IPS-18c (cell line): ENCODE data around the gene WFDC8.
"Not testable (repeated sequence)": the region's sequence is repeated elsewhere in the genome, so short reads cannot be mapped to it uniquely, and the experiment has no call there.

Experiments
- H3K4me3 ChIP-seq: 2 replicates; pipeline ENCODE4 v1.7.0; 2013; ENCODE audit warnings: low read depth, mild to moderate bottlenecking, low read length, moderate library complexity; ENCODE audit not compliant: insufficient read depth
- H3K9me3 ChIP-seq: one replicate; pipeline ENCODE4 v1.6.1; 2013; ENCODE audit warnings: mild to moderate bottlenecking, low read length, moderate library complexity; ENCODE audit not compliant: control insufficient read depth, insufficient read depth

WFDC8 gene

DNA sequence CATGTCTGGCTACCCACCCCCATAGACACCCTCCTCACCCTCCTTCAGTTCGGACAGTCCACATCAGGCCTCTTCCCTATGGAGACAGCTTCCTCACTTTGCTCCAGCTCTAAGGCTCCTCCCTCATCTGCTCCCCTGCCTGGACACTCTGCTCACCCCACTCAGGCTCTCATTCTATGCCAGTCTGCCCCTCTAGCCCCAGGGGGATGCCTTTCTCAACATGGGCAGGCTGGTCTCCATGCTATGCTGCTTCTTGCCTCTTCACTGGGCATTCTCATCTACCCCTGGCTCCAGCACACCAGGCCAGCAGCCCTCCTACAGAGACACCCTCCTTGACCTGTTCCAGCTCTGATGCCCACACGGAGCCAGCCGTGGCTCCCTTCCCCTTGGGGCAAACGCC, at the start of gene WFDC8:
WFDC8 (minus strand) TSS at position 101 of the 400 bp plus-strand sequence; CDS start at position 64, 37 bp downstream.
- H3K4me3 ChIP-seq = no peak within 1 kb of the TSS
- no peaks in the 10 kb centered on the region for H3K9me3 ChIP-seq

DNA sequence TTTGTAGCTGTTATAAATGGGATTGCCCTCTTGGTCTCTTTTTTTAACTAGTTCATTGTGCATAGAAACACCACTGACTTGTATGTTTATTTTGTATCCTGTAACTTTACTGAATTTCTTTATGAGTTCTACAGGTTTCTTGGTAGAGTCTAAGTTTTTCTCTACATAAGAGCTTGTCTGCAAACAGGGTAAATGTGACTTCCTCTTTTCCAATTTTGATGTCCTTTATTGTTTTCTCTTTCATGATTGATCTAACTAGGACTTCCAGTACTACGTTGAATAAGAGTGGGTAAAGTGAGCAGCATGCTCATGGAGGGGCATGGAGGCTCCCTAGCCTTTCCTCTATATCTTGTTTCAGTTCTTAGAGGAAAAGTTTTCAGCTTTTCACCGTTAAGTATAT, 47.5 kb upstream of the WFDC8 start:
- Histone ChIP-seq H3K4me3 (no peak overlapping the region), H3K9me3 (no peaks in the 10 kb centered on the region)

DNA sequence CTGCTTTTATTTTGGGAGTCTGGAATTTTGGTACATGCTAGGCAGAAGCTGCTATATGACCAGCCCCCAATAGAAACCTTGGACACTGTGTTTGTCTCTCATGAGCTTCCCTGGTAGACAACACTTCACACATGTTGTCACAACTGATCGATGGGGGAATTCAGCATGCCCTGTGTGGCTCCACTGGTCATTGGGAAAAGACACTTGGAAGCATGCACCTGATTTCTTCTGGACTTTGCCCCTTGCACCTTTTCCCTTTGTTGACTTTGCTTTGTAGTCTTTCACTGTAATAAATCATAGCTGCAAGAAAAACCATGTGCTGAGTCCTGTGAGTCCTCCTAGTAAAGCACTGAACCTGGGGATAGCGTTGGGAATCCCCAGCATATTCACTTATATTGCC, 42.5 kb upstream of the WFDC8 start:
- H3K4me3 ChIP-seq = no peak overlapping the region
- H3K9me3 ChIP-seq = no peaks in the 10 kb centered on the region

DNA sequence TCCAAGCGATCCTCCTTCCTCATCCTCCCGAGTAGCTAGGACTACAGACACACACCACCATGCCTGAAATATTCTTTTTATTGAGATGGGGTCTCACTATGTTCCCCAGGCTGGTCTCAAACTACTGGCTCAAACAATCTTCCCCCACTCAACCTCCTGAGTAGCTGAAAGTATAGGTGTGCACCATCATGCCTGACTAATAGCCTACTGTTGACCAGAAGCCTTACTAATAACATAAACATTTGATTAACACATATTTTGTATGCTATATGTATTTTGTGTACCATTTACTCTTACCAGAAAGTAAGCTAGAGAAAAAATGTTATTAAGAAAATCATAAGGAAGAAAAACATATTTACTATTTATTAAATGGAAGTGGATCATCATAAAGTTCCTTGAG, 38.5 kb upstream of the WFDC8 start:
- Histone ChIP-seq H3K4me3 (no peak overlapping the region), H3K9me3 (no peaks in the 10 kb centered on the region)

DNA sequence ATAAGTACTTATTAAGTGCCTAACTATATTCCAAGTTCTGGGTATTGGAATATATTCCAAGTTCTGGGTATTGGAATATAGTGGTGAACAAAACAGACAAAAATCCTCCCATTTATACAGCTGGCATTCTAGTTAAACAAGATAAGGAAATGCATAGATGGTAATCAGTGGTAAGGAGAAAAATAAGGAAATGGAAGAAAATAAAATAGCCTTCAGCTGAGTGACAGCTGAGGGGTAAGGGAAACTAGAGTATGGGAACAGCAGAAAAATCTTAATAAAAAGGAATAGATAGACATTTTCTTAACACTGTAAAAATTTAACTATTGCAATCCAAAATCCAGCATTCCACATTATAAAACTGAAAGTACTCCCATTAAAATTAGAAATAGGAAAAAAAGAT, 33.2 kb upstream of the WFDC8 start:
- H3K4me3 ChIP-seq = no peak overlapping the region
- H3K9me3 ChIP-seq = no peaks in the 10 kb centered on the region

DNA sequence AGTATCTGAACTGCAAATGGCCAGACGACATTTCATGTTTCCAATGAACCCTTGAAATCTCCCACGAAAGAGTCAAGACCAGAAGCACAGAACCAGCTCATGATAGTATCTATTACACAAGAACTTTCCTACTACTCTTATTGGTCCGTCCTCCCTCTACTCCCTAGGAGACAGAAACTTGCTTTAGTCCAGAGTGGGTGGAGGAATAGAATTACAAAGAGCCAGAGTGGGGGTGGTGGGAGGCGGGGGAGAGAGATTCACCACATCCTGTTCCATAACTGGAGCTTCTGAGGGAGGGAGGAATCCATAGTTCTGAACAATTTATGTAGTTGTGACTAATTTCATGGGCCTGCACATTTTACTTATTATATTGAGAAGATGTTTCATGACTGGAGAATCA, 32.0 kb upstream of the WFDC8 start:
- Histone ChIP-seq H3K4me3 (no peak overlapping the region), H3K9me3 (no peaks in the 10 kb centered on the region)

DNA sequence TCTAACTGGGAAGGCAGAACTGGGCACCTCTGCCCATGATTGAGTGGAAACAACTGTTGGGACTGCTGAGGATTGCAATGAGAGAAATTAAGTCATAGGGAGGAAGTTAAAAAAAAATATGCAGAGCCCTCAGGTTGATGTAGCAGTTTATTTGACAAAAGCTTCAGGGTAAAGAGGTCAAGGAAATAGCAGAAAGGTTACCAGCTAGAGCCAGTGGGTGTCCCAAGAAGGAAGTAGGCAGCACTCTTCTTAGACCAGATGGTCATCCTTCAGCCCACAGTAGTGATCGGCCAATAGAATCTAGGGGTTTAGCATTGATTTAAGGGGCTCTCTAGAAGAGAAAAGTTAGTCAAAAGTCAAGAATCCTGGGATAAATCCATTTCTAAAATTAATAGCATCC, 28.7 kb upstream of the WFDC8 start:
- Histone ChIP-seq H3K9me3 (no peaks in the 10 kb centered on the region), H3K4me3 (no peak overlapping the region)

DNA sequence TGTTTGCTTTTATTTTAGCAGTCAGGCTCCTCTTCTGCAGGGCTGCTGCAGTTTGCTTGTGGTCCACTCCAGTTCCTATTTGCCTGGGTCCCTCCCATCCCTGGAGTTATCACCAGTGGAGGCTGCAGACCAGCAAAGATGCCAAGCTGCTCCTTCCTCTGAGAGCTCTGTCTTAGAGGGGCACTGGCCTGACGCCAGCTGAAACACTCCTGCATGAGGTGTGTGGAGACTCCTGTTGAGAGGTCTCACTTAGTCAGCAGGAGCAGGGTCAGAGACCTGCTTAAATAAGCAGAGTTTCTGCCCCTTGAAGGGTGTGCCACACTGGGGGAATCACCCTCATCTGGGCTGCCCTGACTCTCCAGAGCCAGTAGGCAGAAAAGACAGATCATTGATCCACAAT, 16.2 kb upstream of the WFDC8 start:
- no peak overlapping the region for H3K4me3 ChIP-seq
- no peaks in the 10 kb centered on the region for H3K9me3 ChIP-seq

DNA sequence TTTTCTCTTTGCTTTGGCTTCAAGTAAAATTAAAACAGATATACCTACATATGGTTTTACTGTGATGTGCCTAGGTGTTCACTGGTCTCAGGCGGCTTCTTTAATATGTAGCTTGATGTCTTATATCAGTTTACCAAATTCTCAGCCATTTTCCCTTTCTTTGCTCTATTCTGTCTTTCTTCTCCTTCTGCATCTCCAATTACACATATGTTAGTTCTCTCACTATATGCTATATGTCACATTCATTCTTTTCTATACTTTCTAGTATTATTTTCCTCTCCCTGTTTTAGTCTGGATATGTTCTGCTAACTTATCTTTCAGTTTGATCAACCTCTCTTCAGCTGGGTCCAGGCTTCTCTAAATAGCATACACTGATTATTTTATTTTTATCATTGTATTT, 14.4 kb upstream of the WFDC8 start:
- Histone ChIP-seq H3K4me3 (no peak overlapping the region), H3K9me3 (no peaks in the 10 kb centered on the region)

DNA sequence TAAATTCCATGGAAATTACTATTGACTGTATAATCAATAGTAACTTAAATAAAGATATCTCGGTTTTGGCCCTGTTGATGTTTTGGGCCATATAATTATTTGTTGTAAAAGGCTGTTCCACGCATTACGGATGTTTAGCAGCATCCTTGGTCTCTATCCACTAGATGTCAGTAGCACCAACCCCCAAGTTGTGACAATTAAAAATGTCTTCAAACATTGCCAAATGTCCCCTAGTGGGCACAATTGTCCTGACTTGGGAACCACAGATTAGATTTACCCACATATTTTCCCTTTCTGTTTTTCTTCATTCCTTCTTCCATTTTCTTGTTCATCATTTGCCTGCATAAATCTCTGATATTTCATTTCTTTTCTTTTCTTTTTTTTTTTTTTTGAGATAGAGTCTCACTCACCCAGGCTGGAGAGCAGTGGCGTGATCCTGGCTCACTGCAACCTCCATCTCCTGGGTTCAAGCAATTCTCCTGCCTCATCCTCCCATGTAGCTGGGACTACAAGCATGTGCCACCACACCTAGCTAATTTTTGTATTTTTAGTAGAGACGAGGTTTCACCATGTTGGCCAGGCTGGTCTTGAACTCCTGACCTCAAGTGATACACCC, 13.6 kb upstream of the WFDC8 start:
- H3K4me3 ChIP-seq = no peak overlapping the region

DNA sequence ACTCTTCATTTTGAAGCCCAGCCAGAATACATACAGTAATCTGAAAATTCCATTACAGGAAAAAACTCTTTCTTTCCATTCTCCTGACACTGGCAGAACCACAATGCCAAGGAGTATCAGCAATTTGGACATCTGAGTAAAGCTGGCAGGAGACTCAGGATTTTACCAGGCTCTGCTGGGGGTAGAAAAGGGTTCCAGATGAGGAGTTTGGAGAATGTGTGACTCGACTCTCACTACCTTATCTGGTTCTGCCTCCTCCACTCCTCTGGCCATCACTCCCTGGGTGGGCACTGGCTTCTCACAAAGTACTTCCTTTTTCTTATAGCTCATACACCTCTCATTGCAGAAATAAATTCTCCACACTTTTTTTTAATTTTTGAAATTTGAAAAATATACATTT, 10.6 kb upstream of the WFDC8 start:
- H3K4me3 ChIP-seq = no peak overlapping the region

More for the DNA sequence above, 13.6 kb upstream of the WFDC8 start:
- no peaks in the 10 kb centered on the region for H3K9me3 ChIP-seq

DNA sequence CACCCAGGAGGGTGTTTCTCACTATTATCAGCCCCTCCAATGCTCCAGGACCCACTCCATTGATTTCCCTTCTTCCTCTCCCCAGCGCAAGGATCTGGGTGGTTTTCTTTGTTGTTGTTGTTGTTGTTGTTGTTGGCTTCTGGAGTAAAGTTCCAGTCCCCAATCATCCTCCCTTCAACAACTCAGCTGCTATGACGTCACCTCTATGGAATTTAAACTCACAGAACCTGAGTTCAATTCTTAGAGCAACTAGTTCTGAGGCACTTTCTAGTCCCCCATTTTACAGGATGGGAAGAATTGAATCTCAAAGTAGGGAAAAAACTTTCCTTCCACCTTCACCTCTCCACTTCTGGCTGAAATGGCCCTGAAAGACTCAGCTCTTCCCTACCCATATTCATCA, 9.7 kb upstream of the WFDC8 start:
- H3K4me3 ChIP-seq = no peak overlapping the region

More for the DNA sequence above, 10.6 kb upstream of the WFDC8 start:
- H3K9me3 ChIP-seq = no peaks in the 10 kb centered on the region

DNA sequence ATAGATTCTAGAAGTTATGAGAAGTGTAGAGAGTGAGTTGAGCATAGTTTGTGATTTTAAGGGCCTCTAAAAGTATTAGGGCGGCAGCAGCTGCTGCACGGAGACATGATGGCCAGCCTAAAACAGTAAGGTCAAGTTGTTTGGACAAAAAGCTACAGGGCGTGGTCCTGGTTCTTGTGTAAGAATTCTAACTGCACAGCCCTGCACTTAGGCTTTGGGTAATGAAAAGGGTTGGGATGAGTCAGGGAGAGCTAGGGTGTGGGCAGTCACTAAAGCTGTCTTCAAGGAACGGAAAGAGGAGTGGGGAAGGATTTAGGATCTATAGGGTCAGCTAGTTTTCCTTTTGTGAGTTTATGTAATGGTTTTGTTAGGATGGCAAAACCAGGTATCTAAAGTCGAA, 6.9 kb upstream of the WFDC8 start:
- H3K4me3 ChIP-seq, H3K9me3 ChIP-seq: not testable (repeated sequence)

More for the DNA sequence above, 9.7 kb upstream of the WFDC8 start:
- H3K9me3 ChIP-seq = peaks cover 3% of the 10 kb centered on the region

DNA sequence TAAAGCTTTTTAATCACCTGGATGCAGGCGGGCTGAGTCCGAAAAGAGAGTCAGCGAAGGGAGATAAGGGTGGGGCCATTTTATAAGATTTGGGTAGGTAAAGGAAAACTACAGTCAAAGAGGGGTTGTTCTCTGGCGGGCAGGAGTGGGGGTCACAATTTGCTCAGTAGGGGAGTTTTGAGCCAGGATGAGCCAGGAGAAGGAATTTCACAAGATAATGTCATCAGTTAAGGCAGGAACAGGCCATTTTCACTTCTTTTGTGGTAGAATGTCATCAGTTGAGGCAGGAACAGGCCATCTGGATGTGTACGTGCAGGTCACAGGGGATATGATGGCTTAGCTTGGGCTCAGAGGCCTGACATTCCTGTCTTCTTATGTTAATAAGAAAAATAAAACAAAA, 5.2 kb upstream of the WFDC8 start:
- H3K4me3 ChIP-seq, H3K9me3 ChIP-seq: not testable (repeated sequence)

DNA sequence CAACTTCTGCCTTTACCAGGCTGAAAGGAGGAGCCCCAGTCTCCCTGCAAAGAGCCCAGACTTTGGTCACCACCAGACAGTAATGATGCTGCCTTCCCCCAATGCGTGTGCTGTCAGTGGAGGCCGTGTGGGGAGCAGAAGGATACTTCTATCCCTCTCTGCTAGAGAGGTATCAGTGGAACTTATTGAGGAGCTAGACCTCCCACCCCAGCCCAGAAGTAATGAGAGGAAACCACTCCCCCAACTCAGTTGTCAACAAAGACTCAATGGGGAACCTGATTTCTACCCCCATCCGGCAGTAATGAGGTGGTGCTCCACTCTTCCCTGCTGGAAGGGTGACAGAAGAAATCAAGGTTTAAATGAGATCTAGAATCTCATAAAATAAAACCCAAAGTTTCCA, 4.4 kb upstream of the WFDC8 start:
- Histone ChIP-seq H3K4me3 (no peak overlapping the region), H3K9me3 (peaks cover 3% of the 10 kb centered on the region)

DNA sequence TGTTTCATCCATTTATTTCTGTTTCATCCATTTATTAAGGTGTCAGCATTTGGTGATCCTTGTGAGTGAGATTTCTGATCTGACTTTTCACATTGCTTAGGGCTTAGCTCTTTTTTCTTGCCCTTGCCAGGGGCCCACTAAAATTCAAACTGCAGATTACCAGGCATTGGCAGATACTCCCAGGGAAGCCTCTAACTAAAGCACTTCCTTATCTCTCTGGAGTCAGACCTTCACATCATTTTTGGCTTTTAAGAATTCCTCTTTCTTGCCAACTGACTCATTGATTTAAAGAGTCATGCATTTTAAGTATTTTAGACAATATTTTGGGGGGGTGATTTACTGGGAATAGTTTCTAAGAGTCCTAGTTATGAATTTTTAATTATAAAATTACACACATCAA, 2.6 kb upstream of the WFDC8 start:
- Histone ChIP-seq H3K9me3 (peaks cover 3% of the 10 kb centered on the region), H3K4me3 (no peak overlapping the region)

DNA sequence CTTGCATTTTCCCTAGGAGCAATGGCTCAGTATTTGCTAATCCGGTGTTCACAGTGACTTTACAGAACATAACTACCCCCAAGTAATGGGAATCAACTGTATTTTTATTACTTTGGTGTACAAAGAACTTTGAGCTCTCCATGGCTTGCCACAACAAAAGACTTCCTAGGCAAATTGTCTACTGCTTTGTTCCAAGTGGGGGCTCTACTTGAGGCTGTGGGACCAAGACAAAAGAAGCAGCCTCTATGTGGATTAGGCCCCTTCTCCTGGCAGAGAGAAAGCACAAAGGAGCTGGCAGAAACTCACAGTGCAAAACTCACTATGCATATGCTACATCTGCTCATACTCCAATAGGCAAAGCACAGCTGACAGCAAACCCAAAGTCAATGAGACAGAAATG, 853 bp downstream of the WFDC8 start:
- no peak overlapping the region for H3K4me3 ChIP-seq
- no peaks in the 10 kb centered on the region for H3K9me3 ChIP-seq

DNA sequence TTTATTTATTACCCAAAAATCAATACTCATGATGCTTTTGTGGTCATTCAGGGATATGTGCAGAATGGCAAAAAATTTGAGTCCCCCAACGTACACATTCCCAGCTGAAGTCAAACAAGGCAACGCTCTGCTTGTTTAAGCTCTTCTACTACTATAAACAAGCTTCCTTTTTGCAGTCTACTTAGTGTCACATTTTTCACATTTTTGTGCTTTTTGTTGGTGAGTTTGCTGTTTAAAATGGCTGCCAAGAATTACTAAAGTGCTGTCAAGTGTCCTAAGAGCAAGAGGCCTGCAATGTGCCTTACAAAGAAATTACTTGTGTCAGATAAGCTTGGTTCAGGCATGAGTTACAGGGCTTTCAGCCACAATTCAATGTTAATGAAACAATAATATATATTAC, 2.1 kb downstream of the WFDC8 start:
- Histone ChIP-seq H3K9me3 (no peaks in the 10 kb centered on the region), H3K4me3 (no peak overlapping the region)

DNA sequence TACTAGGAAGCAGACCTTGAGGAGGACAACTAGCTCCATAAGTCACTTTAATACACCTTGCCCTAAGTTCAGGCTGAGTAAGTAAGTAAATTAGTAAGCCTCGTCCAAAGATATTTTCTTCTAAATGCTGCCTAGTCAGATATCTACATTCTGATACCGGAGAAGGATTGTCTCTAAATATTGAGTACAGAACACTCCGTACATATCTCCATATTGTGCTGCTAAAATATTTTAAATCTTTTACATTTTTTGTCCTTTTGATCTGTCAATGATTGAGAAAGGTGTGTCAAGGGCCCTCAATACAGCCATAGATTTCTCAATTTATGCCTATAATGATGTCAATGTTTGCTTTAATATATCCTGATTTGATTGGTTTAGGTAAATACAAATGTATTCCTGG, 3.2 kb downstream of the WFDC8 start:
- no peak overlapping the region for H3K4me3 ChIP-seq
- no peaks in the 10 kb centered on the region for H3K9me3 ChIP-seq
